Inflammatory macrophage (primary cell): Measurements from ENCODE around the gene PHYHD1.
A peak's percentile ranks its signal among the peaks of the same experiment; 100 is the strongest.
"Not testable (repeated sequence)": the region's sequence is repeated elsewhere in the genome, so short reads cannot be mapped to it uniquely, and the experiment has no call there.

Source experiments
- DNase-seq, 2 donors: peaks; one replicate each; pipeline ENCODE4 v3.0.0-alpha.2; 2020 to 2022

PHYHD1 gene

GRCh38 chr9:128927731-128928411 lies 7.1 kb downstream of the PHYHD1 start:
- peak; percentile 9 to 28 for DNase-seq

GRCh38 chr9:128928624-128929023 lies 7.8 kb downstream of the PHYHD1 start:
- no peak for DNase-seq

- no peak for DNase-seq
These were observed 8.8 kb downstream of the PHYHD1 start for GRCh38 chr9:128929560-128929959.

- no peak for DNase-seq
These were observed 12.9 kb downstream of the PHYHD1 start for GRCh38 chr9:128933731-128934130.

GRCh38 chr9:128936171-128936865 lies 15.5 kb downstream of the PHYHD1 start:
- DNase-seq = no peak

- DNase-seq = no peak
These were observed 16.8 kb downstream of the PHYHD1 start for GRCh38 chr9:128937310-128938165.

- DNase-seq = no peak
These were observed 19.6 kb downstream of the PHYHD1 start for GRCh38 chr9:128940271-128940921.

- DNase-seq = no peak
These were observed 20.4 kb downstream of the PHYHD1 start for GRCh38 chr9:128940946-128941755.

- DNase-seq = no peak
These were observed 23.2 kb downstream of the PHYHD1 start for GRCh38 chr9:128943832-128944620.

GRCh38 chr9:128944966-128945365 lies 24.2 kb downstream of the PHYHD1 start:
- DNase-seq = not testable (repeated sequence)

- no peak for DNase-seq
These were observed 25.2 kb downstream of the PHYHD1 start for GRCh38 chr9:128945798-128946501.

- DNase-seq = peak in 1 of 2 donors; percentile 34
These were observed 25.9 kb downstream of the PHYHD1 start for GRCh38 chr9:128946571-128947276.

GRCh38 chr9:128947277-128947526 lies 26.4 kb downstream of the PHYHD1 start:
- DNase-seq = no peak

GRCh38 chr9:128947527-128948301 lies 26.9 kb downstream of the PHYHD1 start, which contains the start of the genes DOLK and NUP188:
Gene DOLK, minus strand, starts transcription at chr9:128947603. Its CDS starts 300 bp downstream, at chr9:128947303.
Gene NUP188, plus strand, starts transcription at chr9:128947699. Its CDS starts 21 bp downstream, at chr9:128947720.
- DNase-seq = peak; percentile 97

GRCh38 chr9:128961403-128961802 lies 40.6 kb downstream of the PHYHD1 start:
- not testable (repeated sequence) for DNase-seq

- no peak for DNase-seq
These were observed 48.7 kb downstream of the PHYHD1 start for GRCh38 chr9:128969491-128969890.

GRCh38 chr9:128972956-128973355 lies 52.2 kb downstream of the PHYHD1 start:
- no peak for DNase-seq

GRCh38 chr9:128979111-128979510 lies 58.3 kb downstream of the PHYHD1 start:
- no peak for DNase-seq

GRCh38 chr9:128983536-128983935 lies 62.8 kb downstream of the PHYHD1 start:
- DNase-seq = no peak
